AML-193 (cell line): ENCODE data around the gene MAB21L4.

Source experiments
- DNase-seq, 2 experiments: peaks; one replicate each; lab custom pipeline; 2025; lab: John Stamatoyannopoulos, UW

MAB21L4 gene

GRCh38 chr2:240911641-240912265, 15.8 kb upstream of the MAB21L4 start:
- no peak for DNase-seq

DNA sequence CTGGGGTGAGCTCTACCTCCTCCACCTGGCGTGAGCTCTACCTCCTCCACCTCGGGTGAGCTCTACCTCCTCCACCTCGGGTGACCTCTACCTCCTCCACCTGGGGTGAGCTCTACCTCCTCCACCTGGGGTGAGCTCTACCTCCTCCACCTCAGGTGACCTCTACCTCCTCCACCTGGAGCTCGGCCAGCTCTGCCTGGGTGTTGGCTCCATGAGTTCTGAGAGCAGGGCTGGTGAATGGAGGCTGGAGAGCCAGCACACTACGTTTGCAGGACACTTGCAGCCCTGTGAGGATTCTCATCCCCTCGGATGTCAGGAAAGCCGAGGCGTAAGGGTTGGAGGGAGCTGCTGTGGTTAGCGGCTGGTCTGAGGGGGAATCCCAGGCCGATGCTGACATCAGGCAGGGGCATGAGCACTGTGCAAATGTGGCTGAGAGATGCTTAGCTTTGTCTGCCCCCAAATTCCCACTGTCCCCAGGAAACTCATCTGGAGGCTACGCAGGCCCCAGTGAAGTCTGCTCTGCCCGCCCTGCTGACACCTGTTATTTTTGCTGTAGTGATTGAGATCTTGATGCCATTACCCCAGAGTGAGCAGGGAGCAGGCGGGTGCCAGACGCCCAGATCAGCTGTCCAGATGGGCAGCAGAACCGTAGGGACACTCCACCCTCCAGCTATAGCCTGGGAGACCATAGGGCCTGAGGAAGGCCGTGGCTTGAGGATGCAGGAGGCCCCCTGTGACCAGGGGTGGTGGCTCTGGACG, 13.4 kb upstream of the MAB21L4 start:
- DNase-seq: no peak

DNA sequence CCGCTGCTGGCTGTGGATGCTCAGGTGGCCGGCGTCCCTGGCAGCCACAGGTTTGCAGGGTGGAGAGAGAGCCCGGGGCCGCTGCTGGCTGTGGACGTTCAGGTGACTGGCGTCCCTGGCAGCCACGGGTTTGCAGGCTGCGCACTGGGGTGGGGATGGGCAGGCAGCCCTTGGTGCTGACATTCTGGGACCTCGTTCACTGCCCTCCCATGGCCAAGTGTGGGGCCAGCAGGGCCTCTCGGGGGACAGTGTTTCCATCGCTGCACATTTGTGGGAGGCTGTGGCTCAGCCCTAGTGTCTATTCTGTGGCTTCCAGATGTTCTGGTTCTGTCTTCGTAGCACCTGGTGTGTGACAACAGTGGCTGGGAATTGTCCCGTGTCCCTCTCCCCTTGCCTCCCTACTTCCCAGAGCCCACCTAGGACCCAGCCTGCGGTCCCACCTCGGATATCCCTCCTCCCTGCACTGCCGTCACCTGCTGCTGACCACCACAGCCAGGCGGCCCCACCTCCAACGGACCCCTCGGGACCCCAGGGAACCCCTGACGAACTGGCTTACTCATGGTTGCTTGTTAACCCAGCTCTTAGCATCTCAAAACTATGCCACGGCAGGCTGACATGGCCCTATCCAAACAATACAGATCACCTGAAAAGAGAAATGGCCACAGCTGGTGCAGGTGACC, 11.1 kb upstream of the MAB21L4 start:
- no peak for DNase-seq

- DNase-seq: no peak
Measured at GRCh38 chr2:240906141-240906910, 10.4 kb upstream of the MAB21L4 start, which contains the start of gene CROCC2. Gene CROCC2 (plus strand): TSS chr2:240906336. CDS start chr2:240906514, 178 bp downstream.

- DNase-seq: no peak
Measured at GRCh38 chr2:240905176-240905781, 9.3 kb upstream of the MAB21L4 start.

DNA sequence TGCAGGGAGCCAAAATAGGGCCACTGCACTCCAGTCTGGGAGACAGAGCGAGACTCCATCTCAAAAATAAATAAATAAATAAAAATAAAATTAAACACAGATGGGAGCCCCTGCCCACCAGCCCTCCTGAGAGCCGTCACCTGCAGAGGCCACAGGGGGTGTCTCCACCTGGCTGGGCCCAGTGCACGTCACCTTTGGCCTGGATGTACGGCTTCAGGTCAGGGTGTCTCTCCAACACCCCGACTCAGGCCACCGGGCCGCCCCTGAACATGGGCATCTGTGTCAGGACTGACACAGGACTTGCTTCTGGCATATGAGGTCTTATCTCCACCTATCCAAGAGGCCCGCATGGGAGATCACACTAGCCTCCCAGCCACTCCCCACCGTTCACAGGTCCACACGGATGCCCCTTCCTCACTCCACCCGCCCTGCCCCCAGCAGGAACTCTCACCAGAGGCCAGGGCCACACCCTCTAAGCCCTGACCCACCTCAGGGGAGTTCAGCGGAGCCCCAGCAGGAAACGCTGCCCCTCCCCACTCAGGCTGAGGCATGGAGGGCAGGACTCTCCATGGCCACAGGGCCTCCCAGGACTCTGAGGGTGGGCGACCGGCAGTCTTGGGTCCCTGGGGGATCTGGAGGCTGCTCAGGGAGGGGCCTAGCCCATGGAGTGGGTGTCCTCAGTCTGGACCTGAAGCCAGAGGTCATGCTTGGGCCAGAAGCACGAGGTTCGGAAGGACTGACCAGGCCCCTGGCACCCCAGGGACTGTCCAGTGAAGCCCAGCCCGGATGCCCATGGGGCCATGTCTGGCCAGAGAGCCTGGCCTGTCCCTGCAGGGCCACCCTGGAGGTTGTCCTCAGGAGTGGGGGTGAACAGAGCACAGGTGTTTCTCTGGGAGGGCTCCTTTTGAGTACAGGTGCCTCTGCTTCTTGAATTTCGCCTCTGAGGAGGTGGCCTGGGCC, 8.5 kb upstream of the MAB21L4 start:
- DNase-seq: no peak

- no peak for DNase-seq
Measured at GRCh38 chr2:240903191-240904060, 7.5 kb upstream of the MAB21L4 start.

DNA sequence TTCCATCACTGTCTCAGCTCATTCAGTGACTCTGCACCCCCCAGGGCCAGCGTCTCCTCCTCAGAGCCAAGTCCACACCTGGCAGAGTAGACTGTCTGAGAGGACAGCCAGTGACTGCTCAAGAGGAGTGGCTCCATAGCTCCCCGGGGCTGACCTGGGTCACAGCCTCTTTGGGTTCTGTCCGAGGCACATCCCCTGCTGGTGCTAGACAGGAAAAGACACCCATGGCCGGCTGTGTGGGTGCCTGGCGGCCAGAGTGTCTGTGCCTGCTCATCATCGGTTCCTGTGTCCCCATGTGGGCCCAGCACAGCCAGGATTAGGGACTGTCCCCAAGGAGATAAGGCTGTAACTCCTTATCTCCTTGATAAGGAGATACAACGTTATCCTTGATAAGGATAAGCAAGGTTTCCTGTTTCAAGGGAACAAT, 6.7 kb upstream of the MAB21L4 start:
- no peak for DNase-seq

GRCh38 chr2:240901986-240902614, 6.1 kb upstream of the MAB21L4 start:
- no peak for DNase-seq

DNA sequence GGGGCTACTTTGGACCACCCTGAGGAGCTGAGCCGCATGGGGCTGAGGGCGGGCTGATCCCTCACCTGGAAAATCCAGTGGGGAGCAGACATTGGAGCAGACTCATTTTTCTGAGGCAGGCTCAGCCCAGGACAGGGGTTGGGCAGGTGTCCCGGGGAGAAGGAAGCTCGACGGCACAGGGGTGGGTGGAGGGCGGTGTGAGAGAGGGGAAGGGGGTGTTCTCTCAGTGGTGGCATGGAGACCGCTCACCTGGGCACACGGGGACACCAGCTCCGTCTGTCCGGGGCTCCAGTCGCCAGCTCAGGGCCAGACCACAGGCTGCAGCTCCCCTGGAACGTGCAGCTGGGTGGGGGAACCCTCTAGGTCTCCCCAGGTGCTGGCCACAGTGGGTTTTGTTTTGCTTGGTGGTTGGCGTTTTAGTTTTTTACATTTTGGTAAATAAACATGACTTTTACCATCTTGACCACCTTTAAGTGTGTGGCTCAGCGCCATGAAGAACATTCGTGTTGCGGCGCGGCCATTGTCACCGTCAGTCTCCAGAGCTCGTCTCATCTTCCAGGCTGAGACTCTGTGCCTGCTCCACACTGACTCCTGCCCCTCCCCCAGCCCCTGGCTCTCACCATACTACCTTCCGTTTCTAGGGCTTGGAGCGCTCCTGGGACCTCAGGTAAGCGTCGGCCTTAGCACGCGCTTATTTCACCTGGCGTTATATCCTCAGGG, 4.3 kb upstream of the MAB21L4 start:
- DNase-seq: no peak

GRCh38 chr2:240899468-240899865, 3.5 kb upstream of the MAB21L4 start:
- no peak for DNase-seq

DNA sequence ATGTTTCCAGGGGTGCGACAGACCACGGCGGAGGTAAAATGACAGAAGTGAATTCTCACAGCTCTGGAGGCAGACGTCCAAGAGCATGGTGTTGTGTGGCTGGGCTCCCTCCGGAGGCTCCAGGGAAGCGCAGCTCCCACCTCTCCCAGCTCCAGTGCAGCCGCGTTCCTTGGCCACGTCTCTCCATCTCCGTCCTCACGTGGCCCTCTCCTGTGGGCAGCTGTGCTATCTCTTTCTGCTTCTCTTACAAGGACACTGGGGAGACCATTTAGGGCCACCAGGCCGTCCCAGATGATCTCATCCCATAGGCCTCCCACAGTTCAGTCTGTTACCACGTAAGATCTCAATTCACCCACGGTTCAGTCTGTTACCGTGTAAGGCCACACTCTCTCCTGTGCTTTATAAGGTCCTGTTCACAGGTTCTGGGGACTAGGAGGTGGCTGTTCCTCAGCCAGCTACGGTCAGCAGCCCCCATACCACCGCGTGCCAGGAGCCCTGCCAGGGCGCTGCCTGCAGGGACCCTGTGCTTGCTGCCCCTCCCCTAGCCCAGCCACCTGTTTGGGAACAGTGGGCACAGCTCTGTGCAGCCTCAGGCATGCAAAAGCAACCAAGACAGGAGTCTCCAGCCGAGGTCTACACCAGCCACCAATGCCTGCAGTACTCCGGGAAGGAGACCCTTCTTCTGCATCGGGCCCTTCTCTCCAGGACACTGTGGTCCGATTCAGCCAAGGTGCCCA, 2.9 kb upstream of the MAB21L4 start:
- DNase-seq: no peak

DNA sequence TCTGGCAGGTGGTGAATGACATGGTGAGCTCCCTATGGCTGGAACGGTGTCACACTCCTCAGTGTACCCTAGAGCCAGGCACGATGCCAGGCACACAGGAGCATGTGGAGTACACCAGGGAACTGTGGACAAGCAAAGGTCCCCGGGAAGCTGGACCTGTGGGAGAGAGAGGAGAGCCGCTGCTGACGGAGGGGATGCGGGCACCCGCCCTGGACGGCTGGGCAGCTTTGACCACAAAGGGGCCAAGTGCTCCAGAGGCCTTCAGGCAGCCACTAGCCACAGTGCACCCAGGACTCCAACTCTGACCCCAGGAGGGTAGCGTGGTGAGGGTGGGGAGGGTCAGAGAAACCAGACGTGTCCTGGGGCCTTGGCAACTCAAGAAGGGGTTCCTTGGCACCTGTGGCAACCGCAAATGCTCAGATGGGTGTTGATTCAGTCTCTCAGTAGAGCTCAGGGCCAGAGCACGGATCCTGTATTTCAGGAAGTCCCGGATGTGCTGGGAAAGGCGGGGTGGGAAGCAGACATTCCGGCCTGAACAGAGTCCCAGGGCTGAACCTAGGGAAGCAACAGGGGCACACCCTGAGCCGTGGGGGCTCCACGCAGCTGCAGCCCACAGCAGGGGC, 2.3 kb upstream of the MAB21L4 start:
- DNase-seq: no peak

DNA sequence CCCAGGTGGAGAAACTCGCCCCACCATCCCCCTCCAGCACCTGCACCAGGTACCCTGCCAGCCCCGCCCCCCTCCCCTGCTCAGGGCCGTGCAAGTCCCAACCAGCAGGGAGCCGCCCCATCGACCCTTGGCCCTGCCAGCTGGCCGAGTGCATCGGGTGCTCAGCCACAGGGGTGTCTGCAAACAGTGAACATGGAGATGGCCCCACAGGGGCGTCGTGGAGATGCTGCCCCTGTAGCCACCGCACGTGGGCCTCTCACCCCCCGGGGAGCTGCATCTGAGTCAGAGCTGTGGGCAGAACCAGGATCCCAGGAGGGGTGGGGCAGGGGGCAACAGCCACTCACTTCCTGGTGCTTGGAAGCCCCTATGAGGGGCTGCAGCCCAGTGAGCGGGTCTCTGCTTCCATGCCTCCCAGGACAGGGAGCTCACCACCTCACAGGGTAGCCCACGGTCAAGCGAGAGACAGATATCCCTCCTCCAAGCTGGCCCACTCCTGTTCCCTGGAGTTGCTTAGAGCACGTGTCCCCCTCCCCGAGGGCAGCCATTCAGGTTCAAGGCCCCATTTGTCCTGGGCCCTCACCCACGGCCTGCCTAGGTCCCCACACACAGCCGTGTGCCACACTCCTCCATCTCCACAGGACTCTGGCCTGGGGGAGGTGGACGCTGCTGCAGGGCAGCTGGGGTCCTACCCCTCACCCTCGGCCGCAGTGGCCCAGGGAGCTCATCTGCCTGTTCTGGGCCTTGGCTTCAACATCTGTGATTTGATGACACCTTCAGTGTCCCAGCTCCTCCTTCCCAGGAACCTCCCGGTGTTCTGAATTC, 1.1 kb upstream of the MAB21L4 start:
- no peak for DNase-seq

DNA sequence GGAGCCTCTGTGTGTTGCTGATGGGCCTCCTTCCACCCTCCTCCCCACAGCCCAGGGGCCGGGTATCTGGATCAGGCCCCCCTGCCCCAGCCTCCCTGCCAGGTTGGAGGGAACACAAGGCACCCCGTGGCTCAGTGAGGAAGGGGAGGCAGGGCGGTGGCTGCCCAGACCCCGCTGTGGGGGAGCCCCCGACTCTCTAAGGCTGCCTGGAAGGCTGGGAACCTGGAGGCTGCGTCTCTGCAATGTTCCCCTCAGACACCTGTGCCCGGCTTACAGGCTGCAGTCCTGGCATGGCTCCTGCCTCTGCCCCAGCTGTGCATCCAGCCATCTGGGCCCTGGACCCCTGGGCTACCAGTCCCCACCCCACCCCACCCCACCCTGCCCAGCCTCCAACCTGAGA, 438 bp upstream of the MAB21L4 start:
- DNase-seq: no peak

GRCh38 chr2:240894836-240895558, 959 bp downstream of the MAB21L4 start:
- DNase-seq: no peak
